GM18505 (cell line): ENCODE measurements around the gene TAF6.

Experiments used
- ATAC-seq: cut with Tn5 transposase; IDR thresholded peaks from one replicate; pipeline ENCODE4 v1.9.1; 2021; ENCODE audit not compliant: unreplicated experiment
- POLR2A ChIP-seq: IDR thresholded peaks from 4 replicates; pipeline ENCODE4 v1.6.1; 2011; ENCODE audit warnings: borderline replicate concordance; ENCODE audit not compliant: insufficient read depth, insufficient read length; ENCODE audit errors: extremely low read depth

The TAF6 gene

GRCh38 chr7:100063376-100063775 is 55.8 kb downstream of the TAF6 start:
- ATAC-seq, result no peak
- TF ChIP-seq POLR2A, result no peak

- no peak for ATAC-seq
- no peak for TF ChIP-seq POLR2A
Observed at GRCh38 chr7:100061518-100062193, 57.5 kb downstream of the TAF6 start.

GRCh38 chr7:100059251-100059739 is 59.9 kb downstream of the TAF6 start:
- TF ChIP-seq POLR2A, result no peak
- no peak for ATAC-seq
